ENCODE results near the gene AP1B1. TPM values are rescaled to one million over a fixed set of nuclear protein-coding genes. Genes with fewer than 3 reads are reported as not detected.

AP1B1 gene
- total and polyA plus RNA-seq, 2 of the 8 experiments (the other 6 are each of a cell fraction or from before 2014, with no cell fraction given), result 64.2 to 86.8 TPM

DNA sequence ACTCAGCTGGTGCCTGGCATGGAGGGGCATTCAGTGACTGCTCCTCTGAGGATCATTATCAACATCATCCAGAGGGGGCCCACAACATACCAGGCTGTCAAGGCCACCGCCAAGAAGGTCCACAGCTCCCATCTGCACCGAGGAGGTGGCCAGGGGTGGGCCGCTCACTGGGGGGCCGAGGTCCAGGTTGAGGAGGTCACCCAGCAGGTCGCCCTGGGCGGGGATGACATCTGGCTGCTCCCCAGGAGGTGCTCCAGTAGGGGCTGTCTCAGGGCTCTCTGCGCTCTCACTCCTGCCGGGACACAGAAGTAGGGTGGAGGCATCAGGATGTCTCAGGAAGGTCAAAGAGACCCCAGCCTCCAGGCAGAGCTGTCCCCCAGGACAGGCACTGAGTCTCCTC, 47.8 kb downstream of the AP1B1 start:
- Histone ChIP-seq H3K4me1 (replicated peaks in 1 of 4; ENCODE audit: control insufficient read depth in 3 of 4, insufficient read depth in 4 of 4, low read length in 3 of 4) (no peaks in the 10 kb centered on the region), H3K79me1 (ENCODE audit: low read depth, low read length) (no peaks in the 10 kb centered on the region), H2AK5ac (ENCODE audit: low read depth, low read length) (no peak overlapping the region), H3K27me3 (replicated peaks in 1 of 4; ENCODE audit: control insufficient read depth in 3 of 4, extremely low read depth in 1 of 4, insufficient read depth in 3 of 4, low read length in 3 of 4) (no peaks in the 10 kb centered on the region), H2AFZ (ENCODE audit: low read length) (no peak overlapping the region), H3K4me3 (ENCODE audit: extremely low read depth in 1 of 4, insufficient read depth in 2 of 4, low read depth in 3 of 4, low read length in 4 of 4) (no peak overlapping the region), H3K36me3 (ENCODE audit: control insufficient read depth in 2 of 4, insufficient read depth in 4 of 4, low read length in 3 of 4) (peaks cover 7 to 37% (median 19%) of the 10 kb centered on the region in 4 experiments; a peak in 7 of 8 replicates), H2BK20ac (ENCODE audit: low read length) (no peak overlapping the region), H3K27ac (ENCODE audit: low read depth, low read length) (no peak overlapping the region), H3K23ac (ENCODE audit: insufficient read length) (no peak overlapping the region), H3K56ac (replicated peaks; ENCODE audit: insufficient read length, low read depth, low read length) (no peak overlapping the region), H4K5ac (ENCODE audit: insufficient read length, low read depth, low read length) (no peak overlapping the region), H2BK15ac (ENCODE audit: low read length) (no peak overlapping the region), H3K23me2 (ENCODE audit: low read depth, low read length) (no peaks in the 10 kb centered on the region), H4K91ac (replicated peaks; ENCODE audit: insufficient read length, low read length) (no peak overlapping the region), H3K9ac (replicated peaks in 1 of 4; ENCODE audit: extremely low read depth in 1 of 4, low read depth in 3 of 4, low read length in 3 of 4) (no peak overlapping the region), H3K79me2 (ENCODE audit: control insufficient read depth in 1 of 2, insufficient read depth in 2 of 2, low read length in 2 of 2) (no peaks in the 10 kb centered on the region), H4K20me1 (replicated peaks in 1 of 2; ENCODE audit: control insufficient read depth in 1 of 2, insufficient read depth in 2 of 2, low read length in 2 of 2) (peaks cover 1 to 11% of the 10 kb centered on the region in 2 experiments), H3K18ac (ENCODE audit: extremely low read depth, low read length) (no peak overlapping the region), H4K8ac (ENCODE audit: extremely low read depth, insufficient read depth, low read length) (no peak overlapping the region), H3K14ac (ENCODE audit: insufficient read length) (no peak overlapping the region), H3K4me2 (ENCODE audit: insufficient read depth in 1 of 2, low read depth in 2 of 2, low read length in 2 of 2) (no peak overlapping the region), H2BK120ac (replicated peaks; ENCODE audit: low read depth, low read length) (no peak overlapping the region), H3K4ac (replicated peaks; ENCODE audit: insufficient read length, low read depth, low read length) (no peak overlapping the region), H2BK12ac (ENCODE audit: low read depth, low read length) (no peak overlapping the region), H2BK5ac (ENCODE audit: low read depth, low read length) (no peak overlapping the region), H3K9me3 (ENCODE audit: insufficient read depth in 2 of 2, low read depth in 1 of 2, low read length in 1 of 2) (no peaks in the 10 kb centered on the region)
- POLR2A ChIA-PET (ENCODE audit: partially characterized antibody), result no interaction called here
- DNase-seq (ENCODE audit: low read depth in 1 of 2, low spot score in 2 of 2) (no peak), FAIRE-seq (no peak)
- CTCF ChIA-PET (ENCODE audit: partially characterized antibody), result interaction anchor here (0.7 to 1.6 kb wide), 3 partner anchors 10 to 14 kb away, joined by 3 to 5 read pairs (median 3); no protein-coding TSS in a partner anchor
- TF ChIP-seq GTF2F1 (IDR thresholded peaks at IDR 0.05; ENCODE audit: borderline replicate concordance, low read depth, low read length) (no peak), BACH1 (IDR thresholded peaks at IDR 0.05; ENCODE audit: low read length) (no peak), RFX5 (IDR thresholded peaks at IDR 0.05; ENCODE audit: borderline replicate concordance, low read depth, low read length) (no peak), CEBPB (IDR thresholded peaks at IDR 0.05; ENCODE audit: low read depth, low read length) (no peak), JUN (IDR thresholded peaks at IDR 0.05; ENCODE audit: low read depth, low read length) (no peak), SIN3A (conservative IDR thresholded peaks at IDR 0.05 in 1 of 2, IDR thresholded peaks at IDR 0.05 in 1 of 2; ENCODE audit: low read depth in 1 of 2, low read length in 2 of 2) (no peak), MAFK (IDR thresholded peaks at IDR 0.05; ENCODE audit: low read depth, low read length) (no peak), EP300 (IDR thresholded peaks at IDR 0.05; ENCODE audit: borderline replicate concordance in 1 of 2, low read depth in 2 of 2, low read length in 2 of 2) (no peak), SP2 (IDR thresholded peaks at IDR 0.05; ENCODE audit: low read length) (no peak), BCL11A (IDR thresholded peaks at IDR 0.05; ENCODE audit: low read depth in 2 of 2, low read length in 2 of 2) (no peak), RXRA (IDR thresholded peaks at IDR 0.05; ENCODE audit: insufficient read depth, low read depth, low read length) (no peak)
- TF ChIP-seq, protein P1, sequence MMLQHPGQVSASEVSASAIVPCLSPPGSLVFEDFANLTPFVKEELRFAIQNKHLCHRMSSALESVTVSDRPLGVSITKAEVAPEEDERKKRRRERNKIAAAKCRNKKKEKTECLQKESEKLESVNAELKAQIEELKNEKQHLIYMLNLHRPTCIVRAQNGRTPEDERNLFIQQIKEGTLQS (IDR thresholded peaks at IDR 0.05; ENCODE audit: insufficient read depth, low read depth, low read length), result no peak
- WGBS, 2 experiments (ENCODE audit: extremely low coverage in 1 of 2, insufficient coverage in 1 of 2, insufficient read length in 1 of 2, insufficient replicate concordance in 2 of 2, low coverage in 1 of 2, low lambda C conversion rate in 2 of 2, missing lambda C conversion rate in 1 of 2), result 89% methylated on average over 8 of the region's 8 CpGs; no CpG with 5 or more reads in 1 of the 2 experiments

All from H1 (cell line).